ENCODE data around the gene RNF166.

GRCh38 chr16:88712362-88712979, 6.3 kb upstream of the RNF166 start:
- TF ChIP-seq CTCF (conservative IDR thresholded peaks at IDR 0.05 in 1 of 2, IDR thresholded peaks at IDR 0.05 in 1 of 2; ENCODE audit: low read depth in 1 of 2, low read length in 2 of 2) (no peak), EZH2 (IDR thresholded peaks at IDR 0.05; ENCODE audit: low read length, missing control alignments) (no peak)
